DMS153 treated with DMSO at 0.1 percent for 48 hours (cell line): ENCODE results near the gene PSG4.
"Not testable (repeated sequence)": the region's sequence is repeated elsewhere in the genome, so short reads cannot be mapped to it uniquely, and the experiment has no call there.

Experiments
- DNase-seq: peaks from one replicate; lab custom pipeline; 2025; ENCODE audit not compliant: unreplicated experiment; lab: John Stamatoyannopoulos, UW

PSG4 gene

DNA sequence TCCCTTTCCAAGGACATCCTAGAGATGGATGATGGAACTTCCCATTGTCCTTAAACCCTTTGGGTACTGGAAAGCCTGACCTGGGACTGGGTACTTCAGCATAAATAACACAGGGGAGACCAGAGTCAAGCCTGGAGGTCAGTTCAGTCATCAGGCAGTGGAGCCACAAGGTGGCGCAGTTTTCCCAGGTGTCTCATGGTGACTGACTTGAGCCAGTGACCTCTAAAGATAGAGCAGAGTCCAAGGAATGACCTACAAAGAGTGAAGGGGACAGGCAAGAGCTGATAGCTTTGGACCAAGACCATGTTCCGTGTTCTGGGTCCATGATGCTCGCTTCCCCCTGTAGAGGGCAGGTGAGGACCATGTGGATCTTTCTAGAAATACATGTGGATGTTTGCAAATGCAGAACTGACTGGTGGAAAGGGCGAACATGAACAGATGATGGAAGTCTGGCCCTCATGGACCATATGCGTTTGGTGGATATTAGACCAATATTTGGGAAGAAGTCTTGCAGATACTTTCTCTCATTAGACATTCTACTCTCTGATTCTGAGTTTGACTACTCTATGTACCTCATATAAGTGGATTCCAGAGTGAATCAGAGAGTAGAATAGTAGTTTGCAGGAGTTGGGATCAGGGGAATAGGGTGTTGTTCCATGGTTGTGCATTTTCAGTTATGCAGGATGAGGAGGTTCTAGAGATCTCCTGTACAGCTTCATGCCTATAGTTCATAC is 6.6 kb downstream of the PSG4 start:
- not testable (repeated sequence) for DNase-seq

DNA sequence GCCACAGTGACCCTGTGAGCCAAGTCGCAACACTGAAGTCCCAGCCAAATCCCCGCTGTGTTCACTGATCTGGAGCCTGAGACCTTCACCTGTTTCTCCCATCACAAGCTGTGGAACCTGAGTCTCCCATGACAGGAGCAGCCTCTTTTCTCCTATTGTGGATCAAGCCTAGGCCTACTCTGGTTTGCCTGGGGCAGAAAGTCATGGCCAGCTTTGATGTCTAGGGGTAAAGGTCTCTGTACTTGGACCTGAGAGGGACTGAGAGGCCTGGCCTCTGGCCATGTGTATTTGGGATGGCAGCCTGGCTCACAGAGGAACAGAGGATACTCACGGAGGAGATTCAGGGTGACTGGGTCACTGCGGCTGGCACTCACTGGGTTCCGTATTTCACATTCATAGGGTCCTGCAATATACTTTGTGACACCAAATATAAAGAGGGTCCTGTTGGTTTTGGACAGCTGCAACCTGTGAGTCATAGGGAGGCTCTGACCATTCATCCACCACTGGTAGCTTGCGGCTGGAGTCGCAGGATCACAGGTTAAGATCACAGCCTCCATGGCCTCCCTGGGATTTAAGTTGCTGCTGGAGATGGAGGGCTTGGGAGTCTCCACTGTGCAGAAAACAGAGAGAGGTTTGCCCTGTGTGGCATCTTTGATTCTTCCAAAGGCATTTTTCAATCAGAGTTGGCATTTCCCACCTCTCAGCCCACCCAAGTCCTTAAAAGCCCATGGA is 7.6 kb downstream of the PSG4 start:
- DNase-seq: not testable (repeated sequence)

DNA sequence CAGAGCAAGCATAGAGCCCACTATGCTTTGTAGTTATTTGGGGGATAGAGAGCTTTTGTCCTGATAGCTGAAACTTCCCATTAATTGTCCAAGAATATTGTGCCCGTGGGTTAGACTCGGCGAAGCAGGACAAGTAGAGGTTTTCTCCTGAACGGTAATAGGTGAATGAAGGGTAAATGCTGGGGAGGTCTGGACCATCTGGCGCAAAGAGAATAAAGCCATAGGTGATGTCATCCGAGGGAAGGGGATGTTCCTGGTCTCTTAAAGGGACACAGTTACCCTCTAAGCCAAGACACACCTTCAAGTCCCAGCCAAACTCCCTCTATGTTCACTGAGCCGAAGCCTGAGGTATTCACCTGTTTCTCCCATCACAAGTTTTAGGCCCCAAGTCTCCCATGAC is 11.0 kb downstream of the PSG4 start:
- DNase-seq: not testable (repeated sequence)

GRCh38 chr19:43192381-43193155 is 12.9 kb downstream of the PSG4 start:
- not testable (repeated sequence) for DNase-seq

DNA sequence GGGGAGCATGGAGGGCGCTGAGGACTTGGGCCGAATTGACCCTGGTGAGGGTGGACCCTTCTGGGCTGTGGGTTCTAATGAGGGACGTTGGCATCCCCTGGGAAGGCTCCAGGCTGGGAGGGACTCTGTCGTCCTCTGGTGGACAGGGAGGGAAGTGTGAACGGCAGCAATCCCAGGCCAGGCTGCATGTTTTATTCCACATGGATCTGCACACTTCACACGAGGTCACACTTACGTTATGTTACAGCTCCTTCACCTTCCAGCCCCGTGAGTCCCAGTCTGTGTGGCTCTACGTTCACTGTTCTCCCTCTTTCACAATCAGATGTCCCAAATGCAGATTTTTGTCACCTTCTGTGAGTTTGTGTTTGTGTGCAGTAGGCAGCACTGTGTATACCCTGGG is 17.3 kb downstream of the PSG4 start:
- DNase-seq: not testable (repeated sequence)

GRCh38 chr19:43186311-43186935 is 19.0 kb downstream of the PSG4 start, which contains the start of gene PSG5:
PSG5 (minus strand) TSS chr19:43186536; CDS start chr19:43186405, 131 bp downstream.
- not testable (repeated sequence) for DNase-seq

- not testable (repeated sequence) for DNase-seq
Observed at GRCh38 chr19:43181869-43182771, 23.3 kb downstream of the PSG4 start.

GRCh38 chr19:43179569-43180147 is 25.8 kb downstream of the PSG4 start:
- not testable (repeated sequence) for DNase-seq

- not testable (repeated sequence) for DNase-seq
Observed at GRCh38 chr19:43178577-43178976, 26.9 kb downstream of the PSG4 start.

DNA sequence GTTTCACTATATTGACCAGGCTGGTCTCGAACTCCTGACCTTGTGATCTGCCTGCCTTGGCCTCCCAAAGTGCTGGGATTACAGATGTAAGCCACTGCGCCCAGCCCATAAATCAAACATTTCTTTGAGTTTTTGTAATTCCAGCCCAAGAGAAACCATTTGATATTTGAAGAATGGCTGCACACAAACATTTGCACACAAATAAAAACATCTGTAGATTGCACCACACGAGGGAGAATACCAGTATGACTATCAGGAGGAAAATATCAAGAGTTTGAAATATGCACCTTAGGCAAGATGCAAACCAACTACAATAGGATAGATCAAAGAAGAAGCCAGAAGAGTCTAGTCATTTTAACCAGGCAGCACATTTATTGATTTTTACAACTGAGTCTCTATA is 39.5 kb downstream of the PSG4 start:
- DNase-seq: not testable (repeated sequence)

GRCh38 chr19:43163135-43163534 is 42.3 kb downstream of the PSG4 start:
- DNase-seq: not testable (repeated sequence)

- DNase-seq: not testable (repeated sequence)
Observed at GRCh38 chr19:43162261-43162660, 43.2 kb downstream of the PSG4 start.

DNA sequence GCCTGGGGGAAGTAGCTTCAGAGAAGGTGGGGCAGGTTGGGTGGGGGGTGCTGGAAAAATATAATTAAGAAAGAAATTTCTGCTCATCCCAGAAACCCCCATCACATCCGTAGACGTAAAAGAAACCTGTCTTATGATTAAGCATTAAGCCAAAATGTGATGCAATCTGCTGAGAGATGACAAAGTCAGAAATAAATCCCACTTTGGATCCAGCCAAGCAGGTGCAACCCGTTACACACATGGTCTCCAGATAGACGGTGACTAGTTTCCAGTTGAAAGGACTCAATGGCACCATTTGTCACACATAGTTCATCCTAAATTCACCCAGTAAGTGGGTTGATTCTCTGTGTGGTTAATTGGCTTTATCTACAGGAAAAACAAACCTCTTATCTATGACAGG is 53.2 kb downstream of the PSG4 start:
- no peak for DNase-seq

DNA sequence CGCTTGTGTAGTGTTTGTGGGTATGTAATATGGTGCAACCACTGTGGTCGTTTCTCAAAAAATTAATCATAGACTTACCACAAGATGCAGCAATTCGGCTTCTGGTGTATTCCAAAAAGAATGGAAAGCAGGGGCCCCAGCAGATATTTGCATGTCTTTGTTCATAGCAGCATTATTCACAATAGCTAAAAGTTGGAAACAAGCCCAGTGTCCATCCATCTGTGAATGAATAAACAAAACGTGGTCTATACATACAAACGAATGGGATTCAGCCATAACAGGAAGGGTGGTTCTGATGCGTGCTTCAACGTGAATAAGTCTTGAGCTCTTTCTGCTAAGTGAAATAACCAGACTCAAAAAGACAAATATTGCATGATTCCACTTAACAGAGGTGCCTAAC is 55.6 kb downstream of the PSG4 start:
- peak; percentile 93 for DNase-seq

DNA sequence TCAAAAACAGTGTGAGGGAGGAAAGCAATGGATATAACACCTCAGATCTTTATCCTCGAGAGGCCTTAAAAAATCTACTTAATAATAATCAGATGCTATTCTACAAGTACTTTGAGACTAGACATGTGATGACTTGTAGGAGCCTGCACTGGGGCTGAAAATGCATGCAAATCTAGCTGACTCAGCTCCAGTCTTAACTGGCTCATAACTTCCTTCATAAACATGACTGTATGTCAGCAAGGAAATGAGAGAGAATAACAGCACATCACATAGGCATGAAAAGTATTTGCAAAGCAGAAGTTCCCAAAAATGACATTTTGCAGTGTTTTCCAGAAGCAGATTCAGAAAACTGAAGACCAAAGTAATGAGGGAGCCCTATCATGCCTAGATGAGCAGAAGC is 57.2 kb downstream of the PSG4 start:
- no peak for DNase-seq
